ENCODE measurements around the gene SUN2. TPM values are rescaled to one million over a fixed set of nuclear protein-coding genes. Genes with fewer than 3 reads are reported as not detected.
A peak's percentile ranks its signal among the peaks of the same experiment; 100 is the strongest.

SUN2 gene
- total RNA-seq, 2 experiments from 2014 or later = 101 to 107 TPM

DNA sequence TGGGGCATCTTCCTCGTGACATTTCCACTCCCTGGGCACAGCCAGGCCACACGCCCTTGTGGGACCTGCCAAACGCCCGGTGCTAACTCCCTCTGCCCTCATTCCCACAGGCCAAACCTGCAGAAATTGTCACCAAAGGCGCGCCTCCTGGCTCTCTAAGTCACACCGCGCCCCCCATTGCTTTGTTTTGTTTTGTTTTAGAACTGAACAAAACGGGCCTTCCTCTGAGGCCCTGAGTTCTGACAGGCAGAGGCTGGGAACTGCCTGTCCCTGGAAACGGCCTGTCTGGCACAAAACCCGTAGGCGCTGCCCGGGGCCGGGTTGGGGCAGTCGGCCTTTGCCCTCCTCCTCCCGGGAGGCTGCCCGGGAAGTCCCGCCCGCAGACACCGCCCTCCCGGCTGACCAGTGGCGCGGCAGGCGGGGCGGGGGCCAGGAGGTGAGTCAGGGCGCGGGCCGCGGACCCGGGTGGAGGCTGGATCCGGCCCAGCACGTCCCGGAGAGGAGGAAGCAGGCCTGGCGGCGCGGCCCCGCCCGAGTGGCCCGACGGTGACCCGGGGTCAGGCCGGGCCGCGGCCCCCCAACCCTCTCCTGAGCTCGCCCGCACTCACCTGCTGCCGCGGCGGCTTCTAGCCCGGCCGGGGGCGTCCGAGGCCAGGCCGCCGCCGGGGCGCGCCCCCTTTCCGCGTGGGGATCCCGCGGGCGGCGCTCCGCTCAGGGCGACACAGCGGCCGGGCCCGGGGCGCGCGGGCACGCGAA lies 465 bp downstream of the SUN2 start:
- POLR2A ChIA-PET = interaction anchor here (1.0 to 40.0 kb wide), 4 partner anchors 8 to 563 kb away, joined by 4 to 905 read pairs (median 8); partner anchors contain the start of gene GTPBP1
- peak; percentile 76 for DNase-seq
- peak; percentile 15 for ATAC-seq
- Mint-ChIP-seq H3K27me3 (no peaks in the 10 kb centered on the region), H3K4me3 (peak overlapping the region; percentile 87), H3K9me3 (no peaks in the 10 kb centered on the region), H3K36me3 (ENCODE audit: low read depth) (peaks cover 37% of the 10 kb centered on the region), H3K4me1 (ENCODE audit: low read depth) (peaks cover 59% of the 10 kb centered on the region), H3K27ac (peak overlapping the region; percentile 99)
- CTCF ChIA-PET = interaction anchor here (2.6 to 7.2 kb wide), 3 partner anchors 12 to 115 kb away, joined by 11 to 63 read pairs (median 39); no protein-coding TSS in a partner anchor
- intact Hi-C loops (cut with micrococcal nuclease) = loop anchor here (10.0 kb wide), 1 partner anchor 51 kb away; the partner anchor contains the start of genes GTPBP1 and JOSD1
- TF ChIP-seq, protein P1, sequence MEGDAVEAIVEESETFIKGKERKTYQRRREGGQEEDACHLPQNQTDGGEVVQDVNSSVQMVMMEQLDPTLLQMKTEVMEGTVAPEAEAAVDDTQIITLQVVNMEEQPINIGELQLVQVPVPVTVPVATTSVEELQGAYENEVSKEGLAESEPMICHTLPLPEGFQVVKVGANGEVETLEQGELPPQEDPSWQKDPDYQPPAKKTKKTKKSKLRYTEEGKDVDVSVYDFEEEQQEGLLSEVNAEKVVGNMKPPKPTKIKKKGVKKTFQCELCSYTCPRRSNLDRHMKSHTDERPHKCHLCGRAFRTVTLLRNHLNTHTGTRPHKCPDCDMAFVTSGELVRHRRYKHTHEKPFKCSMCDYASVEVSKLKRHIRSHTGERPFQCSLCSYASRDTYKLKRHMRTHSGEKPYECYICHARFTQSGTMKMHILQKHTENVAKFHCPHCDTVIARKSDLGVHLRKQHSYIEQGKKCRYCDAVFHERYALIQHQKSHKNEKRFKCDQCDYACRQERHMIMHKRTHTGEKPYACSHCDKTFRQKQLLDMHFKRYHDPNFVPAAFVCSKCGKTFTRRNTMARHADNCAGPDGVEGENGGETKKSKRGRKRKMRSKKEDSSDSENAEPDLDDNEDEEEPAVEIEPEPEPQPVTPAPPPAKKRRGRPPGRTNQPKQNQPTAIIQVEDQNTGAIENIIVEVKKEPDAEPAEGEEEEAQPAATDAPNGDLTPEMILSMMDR (IDR thresholded peaks at IDR 0.05) = no peak

DNA sequence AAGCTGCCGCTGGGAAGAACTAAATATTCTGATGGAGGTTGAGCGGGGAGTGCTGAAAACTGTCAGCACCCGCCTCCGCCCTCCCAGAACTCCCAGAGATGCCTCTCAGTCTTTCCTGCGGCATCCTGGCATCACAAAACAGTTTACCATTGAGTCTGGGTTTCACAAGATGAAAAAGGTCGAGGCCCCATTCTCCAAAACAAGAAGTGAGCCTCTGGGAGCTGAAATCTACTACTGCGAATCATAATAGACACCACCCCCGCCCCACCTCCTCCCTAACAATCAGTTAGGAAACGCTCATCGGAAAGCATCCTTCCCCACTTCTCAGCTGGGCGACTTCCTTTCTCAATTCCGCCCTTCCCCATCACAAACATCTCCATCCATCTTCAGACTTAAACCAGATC lies 1.0 kb downstream of the SUN2 start:
- TF ChIP-seq, protein P1 (IDR thresholded peaks at IDR 0.05) = no peak
- ChIA-PET POLR2A (interaction anchor here (1.0 to 40.0 kb wide), 3 partner anchors 31 to 564 kb away, joined by 3 to 905 read pairs (median 4); partner anchors contain the start of gene GTPBP1), CTCF (interaction anchor here (2.6 to 7.2 kb wide), 3 partner anchors 13 to 115 kb away, joined by 11 to 63 read pairs (median 39); no protein-coding TSS in a partner anchor)
- peaks cover 64% of the 10 kb centered on the region for H3K4me1 Mint-ChIP-seq (ENCODE audit: low read depth)
- H3K27ac Mint-ChIP-seq = peak overlapping the region; percentile 99
- intact Hi-C loops (cut with micrococcal nuclease) = loop anchor here (10.0 kb wide), 1 partner anchor 50 kb away; the partner anchor contains the start of genes GTPBP1 and JOSD1
- ATAC-seq (no peak), DNase-seq (peak; percentile 72)
- no peaks in the 10 kb centered on the region for H3K9me3 Mint-ChIP-seq
- H3K27me3 Mint-ChIP-seq = no peaks in the 10 kb centered on the region
- peak overlapping the region; percentile 80 for H3K4me3 Mint-ChIP-seq
- peaks cover 43% of the 10 kb centered on the region for H3K36me3 Mint-ChIP-seq (ENCODE audit: low read depth)

DNA sequence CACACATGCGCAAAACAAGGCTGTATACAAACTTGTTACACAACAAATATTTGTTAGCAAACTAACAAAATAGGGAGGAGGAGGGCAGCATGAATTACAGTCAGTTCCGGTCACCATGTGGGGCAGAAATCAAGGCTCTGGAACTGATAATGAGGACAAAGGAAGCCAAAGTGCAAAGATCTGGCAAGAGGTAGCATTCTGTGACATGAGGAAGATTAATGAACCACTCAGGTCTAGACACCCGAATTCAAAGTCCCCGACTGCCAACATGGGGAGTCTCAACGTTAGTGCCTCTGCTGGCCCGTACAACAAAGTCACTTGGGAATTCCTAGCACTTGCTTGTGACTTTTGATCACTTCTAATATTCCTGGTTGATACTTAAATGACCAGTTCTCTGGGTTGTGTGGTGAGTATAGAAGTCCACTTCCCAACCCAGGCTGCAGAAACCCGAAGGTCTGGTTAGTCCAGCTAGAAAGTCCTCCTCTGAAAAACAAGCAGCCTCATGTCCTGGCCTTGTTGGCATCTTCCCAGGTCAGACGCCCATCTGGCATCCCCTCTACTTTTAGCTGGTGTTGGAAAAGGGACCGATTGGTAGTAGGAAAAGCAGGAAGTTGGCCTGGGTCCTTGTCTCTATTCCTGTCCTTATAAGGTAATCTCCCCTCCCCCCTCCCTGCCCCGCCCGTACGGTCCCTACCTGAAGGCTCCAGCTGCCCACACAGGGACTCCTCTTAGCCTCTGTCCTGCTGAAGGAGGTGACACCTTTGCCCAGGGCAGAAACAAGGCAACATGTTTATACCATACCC lies 1.6 kb downstream of the SUN2 start:
- no peaks in the 10 kb centered on the region for H3K9me3 Mint-ChIP-seq
- peaks cover 49% of the 10 kb centered on the region for H3K36me3 Mint-ChIP-seq (ENCODE audit: low read depth)
- peak overlapping the region; percentile 80 for H3K4me3 Mint-ChIP-seq
- ChIA-PET CTCF (interaction anchor here (0.7 to 7.2 kb wide), 5 partner anchors 13 to 421 kb away, joined by 3 to 63 read pairs (median 11); no protein-coding TSS in a partner anchor), POLR2A (interaction anchor here (1.0 to 40.0 kb wide), 3 partner anchors 30 to 564 kb away, joined by 3 to 905 read pairs (median 4); partner anchors contain the start of gene GTPBP1)
- intact Hi-C loops (cut with micrococcal nuclease) = loop anchor here (10.0 kb wide), 1 partner anchor 49 kb away; the partner anchor contains the start of genes GTPBP1 and JOSD1
- no peak for ATAC-seq
- TF ChIP-seq, protein P1 (IDR thresholded peaks at IDR 0.05) = no peak
- H3K4me1 Mint-ChIP-seq (ENCODE audit: low read depth) = peaks cover 68% of the 10 kb centered on the region
- H3K27me3 Mint-ChIP-seq = no peaks in the 10 kb centered on the region
- peak overlapping the region; percentile 99 for H3K27ac Mint-ChIP-seq
- DNase-seq = peak; percentile 53

DNA sequence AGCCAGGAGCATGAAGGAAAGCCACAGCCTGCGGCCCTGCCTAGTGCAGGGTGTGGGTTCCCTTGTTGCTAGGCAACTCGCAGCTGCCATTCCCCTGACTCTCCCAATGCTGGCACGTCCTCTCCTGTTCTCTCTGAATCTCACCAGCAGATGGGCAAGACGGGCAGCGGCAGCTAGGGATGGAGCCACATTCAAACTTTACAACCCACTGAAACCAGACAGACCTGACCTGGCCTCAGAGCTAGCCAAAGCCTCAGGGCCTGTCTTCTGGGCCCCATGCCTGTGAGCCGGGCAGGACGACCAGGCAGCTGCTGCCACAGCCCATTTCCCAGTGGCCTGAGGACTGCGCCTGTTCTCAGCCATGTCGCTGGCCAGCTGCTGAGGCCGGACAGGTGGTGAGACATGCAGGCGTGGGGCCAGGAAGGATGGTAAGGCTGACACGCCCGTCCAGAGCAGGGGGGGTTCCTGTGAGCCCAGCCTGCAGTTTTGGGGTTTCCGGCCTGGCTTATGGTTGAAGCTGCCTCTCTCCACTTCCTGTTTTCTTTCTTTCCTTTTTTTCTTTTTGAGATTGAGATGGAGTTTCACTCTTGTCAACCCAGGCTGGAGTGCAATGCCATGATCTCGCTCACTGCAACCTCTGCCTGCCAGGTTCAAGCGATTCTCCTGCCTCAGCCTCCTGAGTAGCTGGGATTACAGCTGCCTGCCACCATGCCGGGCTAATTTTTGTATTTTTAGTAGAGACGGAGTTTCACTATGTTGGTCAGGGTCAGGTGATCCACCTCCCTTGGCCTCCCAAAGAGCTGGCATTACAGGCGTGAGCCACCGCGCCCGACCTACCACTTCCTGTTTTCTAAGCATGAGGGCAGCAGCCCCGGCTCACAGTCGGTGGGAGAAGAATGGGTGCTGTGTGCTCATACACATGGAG lies 4.1 kb downstream of the SUN2 start:
- no peaks in the 10 kb centered on the region for H3K27me3 Mint-ChIP-seq
- ATAC-seq = peak; percentile 48
- CTCF ChIA-PET = interaction anchor here (0.8 to 5.7 kb wide), 9 partner anchors 9 to 252 kb away, joined by 3 to 39 read pairs (median 6); partner anchors contain the start of gene NPTXR

More for the DNA sequence above, 4.1 kb downstream of the SUN2 start:
- POLR2A ChIA-PET = interaction anchor here (0.6 to 40.0 kb wide), 10 partner anchors 9 to 561 kb away, joined by 3 to 905 read pairs (median 4); partner anchors contain the start of genes CBY1, FAM227A, GTPBP1 and TOMM22
- DNase-seq = peak; percentile 88
- H3K4me1 Mint-ChIP-seq (ENCODE audit: low read depth) = peaks cover 55% of the 10 kb centered on the region
- peak overlapping the region; percentile 80 for H3K4me3 Mint-ChIP-seq
- peak overlapping the region; percentile 99 for H3K27ac Mint-ChIP-seq
- intact Hi-C loops (cut with micrococcal nuclease) = loop anchor here (10.0 kb wide), 1 partner anchor 47 kb away; the partner anchor contains the start of genes GTPBP1 and JOSD1
- peaks cover 62% of the 10 kb centered on the region for H3K36me3 Mint-ChIP-seq (ENCODE audit: low read depth)
- no peaks in the 10 kb centered on the region for H3K9me3 Mint-ChIP-seq
- TF ChIP-seq, protein P1 (IDR thresholded peaks at IDR 0.05) = no peak

Data from activated CD8-positive, alpha-beta T cell treated with anti-CD3 and anti-CD28 coated beads for 36 hours (primary cell).